ENCODE measurements around the gene NEK4.

Gene NEK4

DNA sequence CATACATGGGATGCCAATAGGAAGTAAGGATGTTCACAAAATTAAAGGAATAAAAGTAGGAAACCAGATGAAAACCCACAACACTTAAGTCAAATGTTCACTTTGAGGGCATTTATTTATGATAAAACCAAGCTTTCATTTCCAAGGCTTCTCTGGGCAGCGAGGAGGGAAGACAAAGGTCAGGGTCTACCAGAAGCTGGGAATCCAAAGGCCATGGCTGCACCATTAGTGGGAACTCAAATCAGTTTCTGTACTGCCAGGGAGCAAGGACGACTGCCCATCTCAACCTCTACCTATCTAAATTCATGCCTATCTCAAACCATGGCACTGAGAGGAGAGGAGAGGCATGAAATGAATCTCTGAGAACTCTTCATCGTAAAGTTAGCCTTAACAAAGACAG lies 107.6 kb downstream of the NEK4 start:
- TF ChIP-seq CREB1 (IDR thresholded peaks at IDR 0.05; ENCODE audit: low read depth) (no peak), TAF1 (IDR thresholded peaks at IDR 0.05; ENCODE audit: low read depth) (no peak), TCF12 (IDR thresholded peaks at IDR 0.05; ENCODE audit: low read depth) (no peak), NFIC (IDR thresholded peaks at IDR 0.05) (no peak), EP300 (IDR thresholded peaks at IDR 0.05; ENCODE audit: borderline replicate concordance) (no peak)
- TF ChIP-seq, protein P1, sequence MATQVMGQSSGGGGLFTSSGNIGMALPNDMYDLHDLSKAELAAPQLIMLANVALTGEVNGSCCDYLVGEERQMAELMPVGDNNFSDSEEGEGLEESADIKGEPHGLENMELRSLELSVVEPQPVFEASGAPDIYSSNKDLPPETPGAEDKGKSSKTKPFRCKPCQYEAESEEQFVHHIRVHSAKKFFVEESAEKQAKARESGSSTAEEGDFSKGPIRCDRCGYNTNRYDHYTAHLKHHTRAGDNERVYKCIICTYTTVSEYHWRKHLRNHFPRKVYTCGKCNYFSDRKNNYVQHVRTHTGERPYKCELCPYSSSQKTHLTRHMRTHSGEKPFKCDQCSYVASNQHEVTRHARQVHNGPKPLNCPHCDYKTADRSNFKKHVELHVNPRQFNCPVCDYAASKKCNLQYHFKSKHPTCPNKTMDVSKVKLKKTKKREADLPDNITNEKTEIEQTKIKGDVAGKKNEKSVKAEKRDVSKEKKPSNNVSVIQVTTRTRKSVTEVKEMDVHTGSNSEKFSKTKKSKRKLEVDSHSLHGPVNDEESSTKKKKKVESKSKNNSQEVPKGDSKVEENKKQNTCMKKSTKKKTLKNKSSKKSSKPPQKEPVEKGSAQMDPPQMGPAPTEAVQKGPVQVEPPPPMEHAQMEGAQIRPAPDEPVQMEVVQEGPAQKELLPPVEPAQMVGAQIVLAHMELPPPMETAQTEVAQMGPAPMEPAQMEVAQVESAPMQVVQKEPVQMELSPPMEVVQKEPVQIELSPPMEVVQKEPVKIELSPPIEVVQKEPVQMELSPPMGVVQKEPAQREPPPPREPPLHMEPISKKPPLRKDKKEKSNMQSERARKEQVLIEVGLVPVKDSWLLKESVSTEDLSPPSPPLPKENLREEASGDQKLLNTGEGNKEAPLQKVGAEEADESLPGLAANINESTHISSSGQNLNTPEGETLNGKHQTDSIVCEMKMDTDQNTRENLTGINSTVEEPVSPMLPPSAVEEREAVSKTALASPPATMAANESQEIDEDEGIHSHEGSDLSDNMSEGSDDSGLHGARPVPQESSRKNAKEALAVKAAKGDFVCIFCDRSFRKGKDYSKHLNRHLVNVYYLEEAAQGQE (IDR thresholded peaks at IDR 0.05; ENCODE audit: low read depth), result no peak

DNA sequence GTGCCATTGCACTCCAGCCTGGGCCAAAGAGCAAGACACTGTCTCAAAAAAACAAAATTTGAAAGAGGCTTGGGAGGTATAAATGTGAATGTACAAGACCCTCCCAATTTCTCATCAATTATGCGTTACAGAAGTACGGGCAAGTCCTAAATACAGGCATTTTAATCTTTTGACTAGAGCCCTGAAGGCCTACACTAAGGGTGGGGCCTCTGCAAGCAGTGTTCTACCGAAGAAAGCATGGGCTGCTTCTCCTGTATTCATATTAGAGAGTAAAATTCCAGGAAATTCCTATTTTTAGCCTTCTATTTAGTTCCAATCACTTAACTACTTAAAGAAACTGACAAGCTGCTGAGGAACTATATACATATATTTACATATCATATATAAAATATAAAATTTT lies 110.7 kb downstream of the NEK4 start:
- TF ChIP-seq, protein P1 (IDR thresholded peaks at IDR 0.05; ENCODE audit: low read depth), result no peak
- no peak for TF ChIP-seq YY1 (IDR thresholded peaks at IDR 0.05; ENCODE audit: low read depth)

Data from Ishikawa (cell line).